ENCODE data around the gene SMARCD1.

DNA sequence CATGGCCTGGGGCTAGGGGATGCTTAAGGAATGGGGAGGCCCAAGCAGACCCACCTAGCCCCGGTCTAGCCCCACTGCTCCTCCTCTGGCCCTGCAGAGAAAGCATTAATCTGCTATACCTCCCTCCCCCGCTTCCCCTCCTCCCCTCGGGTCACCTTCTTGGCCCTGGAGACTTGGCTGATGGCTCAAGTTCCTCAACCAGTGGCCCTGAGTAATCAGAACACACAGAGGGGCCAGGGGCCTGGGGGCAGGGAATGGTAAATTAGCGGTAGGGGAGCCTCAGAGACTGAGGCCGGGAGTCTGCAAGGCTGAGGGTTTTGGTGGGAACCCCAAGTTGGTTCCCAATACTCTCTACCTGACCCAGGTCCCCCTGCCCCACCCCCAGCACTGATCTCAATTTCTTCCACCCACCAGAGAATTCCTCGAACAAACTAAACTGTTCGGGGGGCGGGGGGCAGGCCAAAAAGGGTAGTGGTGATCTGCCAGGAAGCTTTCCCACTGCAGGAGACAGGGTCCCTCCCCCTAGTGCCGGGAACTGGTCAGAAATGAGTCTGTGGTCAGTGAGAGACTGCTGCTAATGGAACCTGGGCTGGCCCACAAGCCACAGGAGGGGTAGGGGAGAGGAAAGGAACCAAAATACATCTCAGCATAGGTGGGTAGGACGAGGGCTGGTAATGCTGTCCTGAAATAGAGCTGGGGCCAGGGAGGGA, 12.8 kb upstream of the SMARCD1 start:
- no peak for TF ChIP-seq TAF1 (IDR thresholded peaks at IDR 0.05; ENCODE audit: borderline replicate concordance, insufficient read depth, low read length)
- TF ChIP-seq, protein P1, sequence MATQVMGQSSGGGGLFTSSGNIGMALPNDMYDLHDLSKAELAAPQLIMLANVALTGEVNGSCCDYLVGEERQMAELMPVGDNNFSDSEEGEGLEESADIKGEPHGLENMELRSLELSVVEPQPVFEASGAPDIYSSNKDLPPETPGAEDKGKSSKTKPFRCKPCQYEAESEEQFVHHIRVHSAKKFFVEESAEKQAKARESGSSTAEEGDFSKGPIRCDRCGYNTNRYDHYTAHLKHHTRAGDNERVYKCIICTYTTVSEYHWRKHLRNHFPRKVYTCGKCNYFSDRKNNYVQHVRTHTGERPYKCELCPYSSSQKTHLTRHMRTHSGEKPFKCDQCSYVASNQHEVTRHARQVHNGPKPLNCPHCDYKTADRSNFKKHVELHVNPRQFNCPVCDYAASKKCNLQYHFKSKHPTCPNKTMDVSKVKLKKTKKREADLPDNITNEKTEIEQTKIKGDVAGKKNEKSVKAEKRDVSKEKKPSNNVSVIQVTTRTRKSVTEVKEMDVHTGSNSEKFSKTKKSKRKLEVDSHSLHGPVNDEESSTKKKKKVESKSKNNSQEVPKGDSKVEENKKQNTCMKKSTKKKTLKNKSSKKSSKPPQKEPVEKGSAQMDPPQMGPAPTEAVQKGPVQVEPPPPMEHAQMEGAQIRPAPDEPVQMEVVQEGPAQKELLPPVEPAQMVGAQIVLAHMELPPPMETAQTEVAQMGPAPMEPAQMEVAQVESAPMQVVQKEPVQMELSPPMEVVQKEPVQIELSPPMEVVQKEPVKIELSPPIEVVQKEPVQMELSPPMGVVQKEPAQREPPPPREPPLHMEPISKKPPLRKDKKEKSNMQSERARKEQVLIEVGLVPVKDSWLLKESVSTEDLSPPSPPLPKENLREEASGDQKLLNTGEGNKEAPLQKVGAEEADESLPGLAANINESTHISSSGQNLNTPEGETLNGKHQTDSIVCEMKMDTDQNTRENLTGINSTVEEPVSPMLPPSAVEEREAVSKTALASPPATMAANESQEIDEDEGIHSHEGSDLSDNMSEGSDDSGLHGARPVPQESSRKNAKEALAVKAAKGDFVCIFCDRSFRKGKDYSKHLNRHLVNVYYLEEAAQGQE (IDR thresholded peaks at IDR 0.05; ENCODE audit: insufficient read depth in 1 of 2, low read depth in 2 of 2, low read length in 2 of 2): no peak

All from PFSK-1 (cell line).